NCI-H1930 (cell line): ENCODE data around the gene EXO1.
"Not testable (repeated sequence)": the region's sequence is repeated elsewhere in the genome, so short reads cannot be mapped to it uniquely, and the experiment has no call there.

Experiments used
- DNase-seq, 2 experiments: peaks; one replicate each; lab custom pipeline; 2025; lab: John Stamatoyannopoulos, UW

The EXO1 gene

GRCh38 chr1:241837416-241837815, 10.6 kb upstream of the EXO1 start:
- DNase-seq = no peak

DNA sequence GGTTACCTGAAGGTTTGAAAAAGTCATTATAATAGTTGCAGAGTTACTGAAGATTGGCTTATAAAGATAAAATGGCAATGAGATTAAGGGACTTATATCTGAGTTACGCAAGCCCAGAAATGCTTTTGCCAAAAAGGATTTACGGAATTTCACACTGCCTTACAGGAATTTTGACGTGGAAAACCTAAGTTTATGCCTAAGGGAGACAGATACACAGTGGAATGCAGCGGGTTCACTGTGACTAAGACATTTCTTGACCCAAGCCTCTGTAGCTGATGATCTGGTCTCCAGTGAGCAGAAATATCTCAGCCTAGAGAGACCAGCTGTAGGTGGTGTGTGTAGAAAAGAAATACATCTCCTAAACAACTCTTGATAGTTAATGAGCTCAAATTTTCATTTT, 10.1 kb upstream of the EXO1 start:
- no peak for DNase-seq

DNA sequence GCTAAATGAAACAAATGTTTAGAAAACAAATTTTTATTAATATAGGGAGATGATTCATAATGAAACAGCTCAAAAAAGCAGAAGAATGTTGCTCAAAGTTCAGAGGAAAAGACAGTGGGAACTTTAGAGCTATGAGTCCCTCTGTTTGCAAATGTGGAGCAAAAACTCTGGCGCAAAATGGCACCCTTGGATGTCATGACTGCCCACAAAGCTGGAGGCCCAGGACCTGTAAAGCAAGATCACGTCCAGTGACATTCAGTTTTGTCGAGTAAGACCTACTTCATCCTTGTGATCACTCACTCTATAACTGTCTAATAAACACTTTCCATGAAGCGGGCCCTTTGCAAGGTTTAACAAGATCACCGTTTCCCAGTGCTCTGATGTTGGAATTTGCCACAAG, 9.1 kb upstream of the EXO1 start:
- DNase-seq = no peak

- no peak for DNase-seq
Observed at GRCh38 chr1:241839369-241839979, 8.5 kb upstream of the EXO1 start.

GRCh38 chr1:241840164-241840563, 7.8 kb upstream of the EXO1 start:
- DNase-seq = no peak

DNA sequence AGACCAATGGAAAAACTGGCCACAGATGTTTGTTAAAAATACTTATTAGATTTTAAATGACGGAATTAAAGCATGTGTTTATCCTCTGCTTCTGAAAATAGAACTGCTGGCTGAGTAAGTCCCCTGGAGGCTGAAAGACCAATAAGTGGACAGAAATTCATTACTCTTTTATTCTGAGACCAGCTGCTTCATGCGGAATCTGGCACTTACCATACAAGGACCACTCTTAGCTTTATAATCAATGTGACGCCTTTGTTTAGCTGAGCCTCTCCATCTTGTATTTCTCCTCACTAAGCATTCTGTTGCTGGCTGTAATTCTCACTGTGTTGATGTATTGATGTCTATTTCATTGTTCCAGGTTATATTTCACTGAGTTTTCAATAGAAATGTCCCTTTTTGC, 6.3 kb upstream of the EXO1 start:
- no peak for DNase-seq

- DNase-seq = no peak
Observed at GRCh38 chr1:241842565-241842964, 5.4 kb upstream of the EXO1 start.

- no peak for DNase-seq
Observed at GRCh38 chr1:241844593-241844992, 3.4 kb upstream of the EXO1 start.

GRCh38 chr1:241846375-241846774, 1.6 kb upstream of the EXO1 start:
- no peak for DNase-seq

GRCh38 chr1:241846862-241847539, 1.0 kb upstream of the EXO1 start:
- DNase-seq = no peak

- no peak for DNase-seq
Observed at GRCh38 chr1:241847540-241847795, 536 bp upstream of the EXO1 start.

- DNase-seq = no peak
Observed at GRCh38 chr1:241848686-241849344, 811 bp downstream of the EXO1 start.

- DNase-seq = no peak
Observed at GRCh38 chr1:241849345-241849695, 1.3 kb downstream of the EXO1 start.

DNA sequence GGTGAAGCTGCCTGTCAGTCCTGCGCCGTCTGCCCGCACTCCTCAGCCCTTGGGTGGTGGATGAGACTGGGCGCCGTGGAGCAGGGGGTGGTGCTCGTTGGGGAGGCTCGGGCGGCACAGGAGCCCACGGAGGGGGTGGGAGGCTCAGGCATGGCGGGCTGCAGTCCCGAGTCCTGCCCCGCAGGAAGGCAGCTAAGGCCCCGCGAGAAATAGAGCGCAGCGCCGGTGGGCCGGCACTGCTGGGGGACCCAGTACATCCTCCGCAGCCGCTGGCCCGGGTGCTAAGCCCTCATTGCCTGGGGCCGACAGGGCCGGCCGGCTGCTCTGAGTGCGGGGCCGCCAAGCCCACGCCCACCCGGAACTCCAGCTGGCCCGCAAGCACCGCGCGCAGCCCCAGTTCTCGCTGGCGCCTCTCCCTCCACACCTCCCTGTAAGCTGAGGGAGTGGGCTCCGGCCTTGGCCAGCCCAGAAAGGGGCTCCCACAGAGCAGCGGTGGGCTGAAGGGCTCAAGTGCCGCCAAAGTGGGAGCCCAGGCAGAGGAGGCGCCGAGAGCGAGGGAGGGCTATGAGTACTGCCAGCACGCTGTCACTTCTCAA, 7.6 kb downstream of the EXO1 start:
- DNase-seq = not testable (repeated sequence)

DNA sequence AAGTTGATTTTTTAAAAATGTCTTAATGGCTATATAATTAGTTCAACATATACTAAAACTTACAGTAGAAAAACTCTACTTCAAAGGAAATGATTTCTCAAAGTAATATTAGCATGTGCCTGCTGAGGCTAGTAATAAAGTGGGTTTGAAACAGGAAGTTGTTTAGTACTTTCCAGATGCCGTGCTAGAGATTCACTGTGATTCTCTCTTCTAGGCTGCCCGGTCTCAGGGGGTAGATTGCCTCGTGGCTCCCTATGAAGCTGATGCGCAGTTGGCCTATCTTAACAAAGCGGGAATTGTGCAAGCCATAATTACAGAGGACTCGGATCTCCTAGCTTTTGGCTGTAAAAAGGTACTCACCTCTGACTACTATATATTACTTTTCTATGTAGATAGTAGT, 9.1 kb downstream of the EXO1 start:
- no peak for DNase-seq

DNA sequence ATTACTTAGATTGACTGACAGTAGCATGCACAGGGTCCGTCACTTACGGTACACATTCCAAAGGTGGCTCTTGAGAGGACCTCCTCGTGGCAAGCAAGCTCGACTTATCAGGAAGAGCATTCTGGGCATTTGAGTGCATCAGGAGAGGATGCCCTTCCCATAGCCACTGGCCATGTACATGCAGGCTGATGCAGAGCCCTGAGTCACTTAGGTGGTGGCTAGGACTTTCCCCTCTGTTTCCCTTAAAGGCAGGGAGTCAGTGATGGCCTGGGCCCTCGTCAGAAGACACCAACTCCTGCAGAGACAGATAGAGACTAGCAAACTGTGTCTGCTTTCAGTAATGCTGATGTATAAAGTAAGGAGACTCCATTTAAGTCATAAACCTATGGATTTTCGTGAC, 12.9 kb downstream of the EXO1 start:
- no peak for DNase-seq

DNA sequence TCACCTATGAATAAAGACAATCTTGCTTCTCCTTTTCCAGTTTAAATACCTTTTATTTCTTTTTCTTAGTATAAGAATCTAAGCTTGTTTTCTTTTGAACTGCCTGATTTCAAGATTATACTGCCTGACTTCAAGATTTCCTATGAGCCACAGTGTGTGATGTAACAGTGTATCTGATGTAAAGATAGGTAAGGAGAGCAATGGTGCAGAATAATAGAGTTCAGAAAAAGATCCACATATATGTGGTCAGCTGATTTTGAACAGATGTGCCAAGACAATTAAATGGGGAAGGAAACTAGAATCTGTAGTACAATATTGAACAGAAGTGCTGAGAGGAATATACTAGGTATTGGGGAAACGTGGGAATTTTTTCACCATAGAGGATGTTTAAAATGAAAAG, 21.0 kb downstream of the EXO1 start:
- DNase-seq = no peak

- no peak for DNase-seq
Observed at GRCh38 chr1:241870336-241870735, 22.3 kb downstream of the EXO1 start.

- DNase-seq = no peak
Observed at GRCh38 chr1:241870746-241871430, 22.9 kb downstream of the EXO1 start.

DNA sequence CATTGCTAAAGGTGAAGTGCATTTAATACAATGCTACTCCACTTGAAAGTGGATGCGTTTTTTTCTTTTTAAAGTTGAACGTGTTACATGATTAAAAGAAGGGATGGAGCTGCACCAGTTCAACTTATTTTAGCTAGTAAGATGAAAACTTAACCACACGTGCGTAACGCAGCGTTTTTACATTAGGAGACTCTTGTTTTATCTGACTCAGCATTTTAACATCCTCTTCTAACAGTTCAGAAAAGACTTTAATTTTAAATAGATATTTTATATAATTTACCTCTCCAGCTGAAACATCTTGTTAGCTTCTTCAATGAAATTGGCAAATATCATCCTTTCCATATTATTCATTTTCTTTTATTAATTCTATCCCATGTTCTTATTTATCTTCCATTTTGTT, 33.4 kb downstream of the EXO1 start:
- no peak for DNase-seq

DNA sequence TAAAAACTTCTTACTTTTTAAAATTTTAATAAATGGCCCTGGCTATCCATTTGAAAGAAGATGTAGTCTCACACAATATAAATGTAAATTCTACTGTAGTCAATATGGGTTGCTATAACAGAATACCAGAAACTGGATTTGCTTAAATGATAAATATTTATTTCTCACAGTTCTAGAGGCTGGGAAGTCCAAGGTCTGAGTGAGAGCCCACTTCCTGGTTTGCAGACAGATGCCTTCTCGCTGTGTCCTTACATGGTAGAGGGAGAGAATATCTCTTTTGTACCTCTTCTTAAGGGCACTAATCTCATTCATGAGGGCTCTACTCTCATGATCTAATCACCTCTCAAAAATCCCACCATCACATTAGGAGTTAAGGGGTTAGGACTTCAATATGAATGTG, 35.2 kb downstream of the EXO1 start:
- DNase-seq = no peak

- DNase-seq = no peak
Observed at GRCh38 chr1:241888232-241888631, 40.2 kb downstream of the EXO1 start.

DNA sequence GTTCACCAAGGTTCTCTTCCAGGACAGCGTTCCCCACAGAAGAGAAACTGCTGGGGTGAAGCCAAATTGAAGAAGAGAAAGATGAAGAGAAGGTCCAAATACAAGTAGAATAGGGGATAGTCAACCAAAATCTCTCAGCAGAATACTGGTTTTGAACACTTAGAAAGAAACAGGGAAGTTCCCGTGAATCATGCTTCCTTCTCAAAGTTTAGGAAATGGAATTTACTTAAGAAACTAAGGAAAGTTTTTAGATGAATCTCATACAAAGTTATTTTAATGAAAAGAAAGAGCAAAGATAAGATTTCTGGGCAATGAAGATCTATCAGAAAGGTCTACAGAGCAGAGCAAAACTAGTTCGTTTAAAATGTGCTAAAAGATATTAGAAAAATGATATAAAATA, 43.3 kb downstream of the EXO1 start:
- DNase-seq = no peak
